Activated CD8-positive, alpha-beta T cell treated with anti-CD3 and anti-CD28 coated beads for 36 hours (primary cell): ENCODE measurements around the gene GALT. TPM values are rescaled to one million over a fixed set of nuclear protein-coding genes. Genes with fewer than 3 reads are reported as not detected.

Source experiments
- ATAC-seq: fragments of 200-7000 bp; cut with Tn5 transposase; one replicate; pipeline ENCODE4 v1.10.0; 2021; ENCODE audit warnings: mild to moderate bottlenecking, moderate library complexity
- CTCF ChIA-PET: fragments of 350-600 bp; sonication (Branson Sonifier 250); formaldehyde crosslinking; loops from one replicate; lab custom pipeline; 2021; ENCODE audit warnings: antibody characterized with exemption; lab: Charles Lee
- POLR2A ChIA-PET: fragments of 350-600 bp; sonication (Branson Sonifier 250); formaldehyde crosslinking; loops from one replicate; lab custom pipeline; 2021; ENCODE audit warnings: antibody characterized with exemption; lab: Charles Lee
- DNase-seq: peaks from one replicate; pipeline ENCODE4 v3.0.0-alpha.2; 2020
- H3K27ac Mint-ChIP-seq: one replicate; pipeline ENCODE4 v1.8.0; 2021; ENCODE audit warnings: mild to moderate bottlenecking, mixed read lengths
- H3K27me3 Mint-ChIP-seq: one replicate; pipeline ENCODE4 v1.8.0; 2021; ENCODE audit warnings: mixed read lengths
- H3K36me3 Mint-ChIP-seq: one replicate; pipeline ENCODE4 v1.8.0; 2021; ENCODE audit warnings: low read depth, mixed read lengths
- H3K4me1 Mint-ChIP-seq: one replicate; pipeline ENCODE4 v1.8.0; 2021; ENCODE audit warnings: low read depth, mixed read lengths
- H3K4me3 Mint-ChIP-seq: one replicate; pipeline ENCODE4 v1.8.0; 2021; ENCODE audit warnings: mild to moderate bottlenecking, moderate library complexity, mixed read lengths
- H3K9me3 Mint-ChIP-seq: one replicate; pipeline ENCODE4 v1.8.0; 2021; ENCODE audit warnings: mixed read lengths
- intact Hi-C: fragments of 100-400 bp; cut with micrococcal nuclease; formaldehyde crosslinking; loops from one replicate; pipeline ENCODE4 v1.10.0; 2022
- total RNA-seq, 2 experiments: library from RNA; stranded (reverse); gene quantifications; one replicate each; pipeline ENCODE4 v1.2.3, GENCODE V29; 2021
- TF ChIP-seq, protein P1 (sequence below): fragments of 200-600 bp; IDR thresholded peaks from one replicate; pipeline ENCODE4 v1.8.0; 2022; ENCODE audit warnings: antibody characterized with exemption, mild to moderate bottlenecking

GALT gene
- total RNA-seq, 2 experiments from 2014 or later, result 42.8 to 44.5 TPM

- Mint-ChIP-seq H3K9me3 (no peaks in the 10 kb centered on the region), H3K36me3 (peaks cover 12% of the 10 kb centered on the region), H3K27me3 (peaks cover 40% of the 10 kb centered on the region), H3K27ac (no peak overlapping the region), H3K4me1 (peaks cover 28% of the 10 kb centered on the region), H3K4me3 (no peak overlapping the region)
- ATAC-seq (no peak), DNase-seq (no peak)
- CTCF ChIA-PET, result interaction anchor here (1.8 to 8.4 kb wide), 2 partner anchors 16 to 17 kb away, joined by 9 to 133 read pairs; partner anchors contain the start of gene GALT
- intact Hi-C loops, result no loop called here
- POLR2A ChIA-PET, result no interaction called here
- TF ChIP-seq, protein P1, sequence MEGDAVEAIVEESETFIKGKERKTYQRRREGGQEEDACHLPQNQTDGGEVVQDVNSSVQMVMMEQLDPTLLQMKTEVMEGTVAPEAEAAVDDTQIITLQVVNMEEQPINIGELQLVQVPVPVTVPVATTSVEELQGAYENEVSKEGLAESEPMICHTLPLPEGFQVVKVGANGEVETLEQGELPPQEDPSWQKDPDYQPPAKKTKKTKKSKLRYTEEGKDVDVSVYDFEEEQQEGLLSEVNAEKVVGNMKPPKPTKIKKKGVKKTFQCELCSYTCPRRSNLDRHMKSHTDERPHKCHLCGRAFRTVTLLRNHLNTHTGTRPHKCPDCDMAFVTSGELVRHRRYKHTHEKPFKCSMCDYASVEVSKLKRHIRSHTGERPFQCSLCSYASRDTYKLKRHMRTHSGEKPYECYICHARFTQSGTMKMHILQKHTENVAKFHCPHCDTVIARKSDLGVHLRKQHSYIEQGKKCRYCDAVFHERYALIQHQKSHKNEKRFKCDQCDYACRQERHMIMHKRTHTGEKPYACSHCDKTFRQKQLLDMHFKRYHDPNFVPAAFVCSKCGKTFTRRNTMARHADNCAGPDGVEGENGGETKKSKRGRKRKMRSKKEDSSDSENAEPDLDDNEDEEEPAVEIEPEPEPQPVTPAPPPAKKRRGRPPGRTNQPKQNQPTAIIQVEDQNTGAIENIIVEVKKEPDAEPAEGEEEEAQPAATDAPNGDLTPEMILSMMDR, result no peak
Measured at GRCh38 chr9:34630402-34631154, 15.9 kb upstream of the GALT start.

DNA sequence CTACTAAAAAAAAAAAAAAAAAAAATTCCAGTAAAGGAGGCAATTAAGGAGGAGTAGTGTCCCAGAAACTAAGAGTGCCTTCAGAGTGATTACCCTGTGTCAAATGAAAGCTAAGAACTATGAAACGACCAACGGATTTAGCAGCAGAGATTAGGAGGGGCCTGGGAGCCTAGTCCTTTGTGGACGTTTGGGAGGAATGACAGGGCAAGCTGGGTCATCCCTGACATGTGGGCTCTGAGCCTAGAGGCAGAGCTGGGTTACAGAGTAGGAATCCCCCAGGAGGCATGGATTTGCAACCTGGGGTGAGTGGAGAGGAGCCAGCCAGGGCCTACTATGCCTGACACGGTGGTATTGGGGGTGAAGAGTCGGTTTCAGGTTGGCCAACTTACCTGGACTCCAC lies 13.3 kb upstream of the GALT start:
- ATAC-seq (no peak), DNase-seq (no peak)
- TF ChIP-seq, protein P1, result no peak
- H3K4me3 Mint-ChIP-seq, result no peak overlapping the region
- peaks cover 23% of the 10 kb centered on the region for H3K36me3 Mint-ChIP-seq
- ChIA-PET POLR2A (interaction anchor here (1.4 to 7.3 kb wide), 4 partner anchors 13 to 21 kb away, joined by 5 to 63 read pairs (median 47); partner anchors contain the start of genes DCTN3, GALT and RPP25L), CTCF (interaction anchor here (0.6 to 8.4 kb wide), 15 partner anchors 10 to 255 kb away, joined by 3 to 142 read pairs (median 10); partner anchors contain the start of genes CNTFR, DCTN3, GALT and RPP25L)
- intact Hi-C loops, result no loop called here
- H3K27ac Mint-ChIP-seq, result no peak overlapping the region
- peaks cover 16% of the 10 kb centered on the region for H3K27me3 Mint-ChIP-seq
- peaks cover 37% of the 10 kb centered on the region for H3K4me1 Mint-ChIP-seq
- no peaks in the 10 kb centered on the region for H3K9me3 Mint-ChIP-seq

GRCh38 chr9:34633851-34634550 lies 12.5 kb upstream of the GALT start:
- peaks cover 40% of the 10 kb centered on the region for H3K4me1 Mint-ChIP-seq
- H3K27me3 Mint-ChIP-seq, result peaks cover 11% of the 10 kb centered on the region
- no peak overlapping the region for H3K27ac Mint-ChIP-seq

DNA sequence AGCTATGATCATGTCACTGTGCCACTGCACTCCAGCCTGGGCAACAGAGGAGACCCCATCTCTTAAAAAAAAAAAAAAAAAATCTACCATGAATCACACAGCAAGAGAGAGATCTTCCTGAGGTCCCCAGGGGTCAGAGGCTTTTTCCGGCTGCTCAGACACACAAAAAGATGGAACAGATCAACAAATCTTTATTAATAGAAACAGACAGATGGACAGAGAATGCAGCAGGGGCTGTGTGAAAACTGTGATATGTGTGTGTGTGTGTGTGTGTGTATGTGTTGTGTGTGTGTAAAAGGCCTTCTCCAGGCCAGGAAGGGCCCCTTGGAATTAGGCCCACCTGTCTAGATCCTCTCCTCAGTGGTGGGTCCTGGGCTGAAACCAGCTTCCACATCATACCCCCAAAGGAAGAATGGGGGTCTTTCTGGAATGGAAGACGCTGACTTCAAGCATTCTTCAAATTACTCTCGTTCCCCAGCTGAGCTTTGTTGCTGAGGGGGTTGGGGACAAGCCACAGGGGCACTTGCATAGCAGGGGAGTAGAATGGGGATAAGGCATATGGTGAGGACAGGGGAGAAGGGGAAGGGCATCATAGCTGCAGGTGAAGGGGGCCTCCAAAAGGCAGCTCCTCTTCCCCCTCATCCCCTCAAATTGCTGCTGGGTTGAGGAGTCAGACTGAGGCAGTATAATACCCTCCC lies 11.8 kb upstream of the GALT start:
- no peak overlapping the region for H3K4me3 Mint-ChIP-seq

More at GRCh38 chr9:34633851-34634550, 12.5 kb upstream of the GALT start:
- H3K36me3 Mint-ChIP-seq, result peaks cover 23% of the 10 kb centered on the region
- H3K4me3 Mint-ChIP-seq, result no peak overlapping the region
- intact Hi-C loops, result loop anchor here (2.0 kb wide), 1 partner anchor 21 kb away; the partner anchor contains the start of gene RPP25L
- POLR2A ChIA-PET, result interaction anchor here (1.4 to 7.3 kb wide), 4 partner anchors 13 to 22 kb away, joined by 5 to 63 read pairs (median 47); partner anchors contain the start of genes DCTN3, GALT and RPP25L
- peak; percentile 29 for ATAC-seq
- no peaks in the 10 kb centered on the region for H3K9me3 Mint-ChIP-seq
- CTCF ChIA-PET, result interaction anchor here (0.6 to 8.4 kb wide), 24 partner anchors 11 to 461 kb away, joined by 3 to 142 read pairs (median 4); partner anchors contain the start of genes CCL27, CNTFR, DCTN3 and GALT
- TF ChIP-seq, protein P1, result peak; percentile 87
- DNase-seq, result peak; percentile 75

More for the DNA sequence above, 11.8 kb upstream of the GALT start:
- ChIA-PET POLR2A (interaction anchor here (1.4 to 7.3 kb wide), 5 partner anchors 13 to 30 kb away, joined by 5 to 63 read pairs (median 35); partner anchors contain the start of genes DCTN3, GALT and RPP25L), CTCF (interaction anchor here (0.8 to 8.4 kb wide), 23 partner anchors 12 to 460 kb away, joined by 3 to 142 read pairs (median 4); partner anchors contain the start of genes CCL27, CNTFR, DCTN3 and GALT)
- TF ChIP-seq, protein P1, result no peak
- no peak for ATAC-seq
- DNase-seq, result no peak
- H3K4me1 Mint-ChIP-seq, result peaks cover 35% of the 10 kb centered on the region
- no peaks in the 10 kb centered on the region for H3K9me3 Mint-ChIP-seq
- H3K27me3 Mint-ChIP-seq, result peaks cover 6% of the 10 kb centered on the region
- H3K27ac Mint-ChIP-seq, result no peak overlapping the region
- H3K36me3 Mint-ChIP-seq, result peaks cover 23% of the 10 kb centered on the region
- intact Hi-C loops, result loop anchor here (2.0 kb wide), 1 partner anchor 22 kb away; the partner anchor contains the start of gene RPP25L
